H1 (cell line): ENCODE measurements around the gene AP2A1. TPM values are rescaled to one million over a fixed set of nuclear protein-coding genes. Genes with fewer than 3 reads are reported as not detected.

ENCODE experiments used
- CTCF ChIA-PET: fragments of 300-600 bp; sonication (Branson Sonifier 250); formaldehyde crosslinking; loops from one replicate; lab custom pipeline; 2021; ENCODE audit not compliant: partially characterized antibody; lab: Charles Lee
- POLR2A ChIA-PET: fragments of 300-600 bp; sonication (Branson Sonifier 250); formaldehyde crosslinking; loops from one replicate; lab custom pipeline; 2021; ENCODE audit warnings: inconsistent platforms; ENCODE audit not compliant: partially characterized antibody; lab: Charles Lee
- DNase-seq, 2 experiments: peaks; one replicate each; pipeline versions ENCODE4 v3.0.0 to v3.0.0-alpha.2; 2010 to 2022; ENCODE audit warnings: low spot score in 2 of 2, low read depth in 1 of 2, mixed read lengths in 1 of 2
- FAIRE-seq: peaks from 2 replicates; lab custom pipeline; 2011; peaks lifted over from hg19 to GRCh38; lab: Jason Lieb, UNC
- H2AFZ ChIP-seq: 2 replicates; pipeline ENCODE4 v1.8.1; 2012; ENCODE audit warnings: low read length, inconsistent platforms
- H2AK5ac ChIP-seq: 2 replicates; pipeline ENCODE4 v1.6.1; 2013; ENCODE audit warnings: low read depth, low read length
- H2BK120ac ChIP-seq: replicated peaks from 2 replicates; pipeline ENCODE3; 2013; ENCODE audit warnings: low read depth, low read length, inconsistent platforms
- H2BK12ac ChIP-seq: 2 replicates; pipeline ENCODE4 v1.6.1; 2013; ENCODE audit warnings: low read depth, low read length
- H2BK15ac ChIP-seq: 2 replicates; pipeline ENCODE4 v1.6.1; 2013; ENCODE audit warnings: low read length
- H2BK20ac ChIP-seq: 2 replicates; pipeline ENCODE4 v1.6.1; 2013; ENCODE audit warnings: low read length
- H2BK5ac ChIP-seq: 2 replicates; pipeline ENCODE4 v1.6.1; 2013; ENCODE audit warnings: low read depth, low read length
- H3K14ac ChIP-seq: 2 replicates; pipeline ENCODE4 v1.6.1; 2013; ENCODE audit warnings: inconsistent platforms; ENCODE audit not compliant: insufficient read length
- H3K18ac ChIP-seq: 2 replicates; pipeline ENCODE4 v1.6.1; 2013; ENCODE audit warnings: low read length; ENCODE audit errors: extremely low read depth
- H3K23ac ChIP-seq: 2 replicates; pipeline ENCODE4 v1.6.1; 2013; ENCODE audit warnings: inconsistent platforms; ENCODE audit not compliant: insufficient read length
- H3K23me2 ChIP-seq: 2 replicates; pipeline ENCODE4 v1.6.1; 2013; ENCODE audit warnings: low read depth, low read length
- H3K27ac ChIP-seq: 2 replicates; pipeline ENCODE4 v1.6.1; 2011; ENCODE audit warnings: low read depth, low read length, inconsistent platforms
- H3K27me3 ChIP-seq, 4 experiments: replicated peaks in 1 of 4; 1 replicate in 1 of 4; 2 replicates in 3 of 4; pipeline versions ENCODE4 v1.6.1 to v1.8.1; 2011 to 2013; ENCODE audit warnings: low read length in 3 of 4, mild to moderate bottlenecking in 3 of 4, inconsistent platforms in 2 of 4, mixed read lengths in 2 of 4, moderate library complexity in 1 of 4; ENCODE audit not compliant: control insufficient read depth in 3 of 4, insufficient read depth in 3 of 4; ENCODE audit errors: extremely low read depth in 1 of 4
- H3K36me3 ChIP-seq, 4 experiments: 2 replicates each; pipeline versions ENCODE4 v1.6.1 to v1.8.1; 2011 to 2013; ENCODE audit warnings: mild to moderate bottlenecking in 4 of 4, low read length in 3 of 4, moderate library complexity in 2 of 4, control low read depth in 1 of 4, inconsistent platforms in 1 of 4; ENCODE audit not compliant: insufficient read depth in 4 of 4, control insufficient read depth in 2 of 4
- H3K4ac ChIP-seq: replicated peaks from 2 replicates; pipeline ENCODE3; 2013; ENCODE audit warnings: low read length, low read depth, mixed read lengths, inconsistent platforms; ENCODE audit not compliant: insufficient read length
- H3K4me1 ChIP-seq, 4 experiments: replicated peaks in 1 of 4; 1 replicate in 1 of 4; 2 replicates in 3 of 4; pipeline versions ENCODE4 v1.6.1 to v1.8.1; 2011 to 2013; ENCODE audit warnings: low read length in 3 of 4, inconsistent platforms in 2 of 4, mixed read lengths in 1 of 4; ENCODE audit not compliant: insufficient read depth in 4 of 4, control insufficient read depth in 3 of 4
- H3K4me2 ChIP-seq, 2 experiments: 2 replicates each; pipeline versions ENCODE4 v1.6.1 to v1.8.1; 2011 to 2013; ENCODE audit warnings: low read depth in 2 of 2, low read length in 2 of 2, control low read depth in 1 of 2, inconsistent platforms in 1 of 2, mild to moderate bottlenecking in 1 of 2; ENCODE audit not compliant: insufficient read depth in 1 of 2
- H3K4me3 ChIP-seq, 4 experiments: fragments of 200-600, 300-600 bp in 1 of 4; sonication (generic), shearing (Covaris generic), sonication (Bioruptor Twin) in 1 of 4; 2 replicates each; pipeline versions ENCODE4 v1.5.1 to v1.8.1; 2011 to 2016; ENCODE audit warnings: low read length in 4 of 4, low read depth in 3 of 4, control low read depth in 2 of 4, inconsistent platforms in 2 of 4, mild to moderate bottlenecking in 2 of 4, mixed read lengths in 1 of 4, moderate library complexity in 1 of 4; ENCODE audit not compliant: insufficient read depth in 2 of 4; ENCODE audit errors: extremely low read depth in 1 of 4
- H3K56ac ChIP-seq: replicated peaks from 2 replicates; pipeline ENCODE3; 2013; ENCODE audit warnings: low read depth, mild to moderate bottlenecking, mixed read lengths, low read length, inconsistent platforms; ENCODE audit not compliant: insufficient read length
- H3K79me1 ChIP-seq: 2 replicates; pipeline ENCODE4 v1.6.1; 2013; ENCODE audit warnings: low read depth, low read length, control low read depth
- H3K79me2 ChIP-seq, 2 experiments: 2 replicates each; pipeline versions ENCODE4 v1.6.1 to v1.8.1; 2012 to 2013; ENCODE audit warnings: low read length in 2 of 2, mild to moderate bottlenecking in 2 of 2, inconsistent platforms in 1 of 2; ENCODE audit not compliant: insufficient read depth in 2 of 2, control insufficient read depth in 1 of 2
- H3K9ac ChIP-seq, 4 experiments: replicated peaks in 1 of 4; 1 replicate in 1 of 4; 2 replicates in 3 of 4; pipeline versions ENCODE4 v1.6.1 to v1.8.1; 2011 to 2013; ENCODE audit warnings: low read depth in 3 of 4, low read length in 3 of 4, control low read depth in 2 of 4, mild to moderate bottlenecking in 2 of 4, moderate library complexity in 2 of 4, inconsistent platforms in 1 of 4; ENCODE audit errors: extremely low read depth in 1 of 4
- H3K9me3 ChIP-seq, 2 experiments: 2 replicates each; pipeline versions ENCODE4 v1.6.1 to v1.8.1; 2012 to 2013; ENCODE audit warnings: mild to moderate bottlenecking in 2 of 2, moderate library complexity in 2 of 2, control low read depth in 1 of 2, inconsistent platforms in 1 of 2, low read depth in 1 of 2, low read length in 1 of 2, mixed read lengths in 1 of 2; ENCODE audit not compliant: insufficient read depth in 2 of 2
- H4K20me1 ChIP-seq, 2 experiments: replicated peaks in 1 of 2; 2 replicates each; pipeline versions ENCODE3 to v1.8.1; 2011 to 2013; ENCODE audit warnings: inconsistent platforms in 2 of 2, low read length in 2 of 2, mild to moderate bottlenecking in 1 of 2; ENCODE audit not compliant: insufficient read depth in 2 of 2, control insufficient read depth in 1 of 2
- H4K5ac ChIP-seq: 2 replicates; pipeline ENCODE4 v1.6.1; 2013; ENCODE audit warnings: low read length, low read depth, mixed read lengths, inconsistent platforms; ENCODE audit not compliant: insufficient read length
- H4K8ac ChIP-seq: 2 replicates; pipeline ENCODE4 v1.8.0; 2013; ENCODE audit warnings: mild to moderate bottlenecking, moderate library complexity, low read length, inconsistent platforms; ENCODE audit not compliant: insufficient read depth; ENCODE audit errors: extremely low read depth
- H4K91ac ChIP-seq: replicated peaks from 2 replicates; pipeline ENCODE3; 2013; ENCODE audit warnings: low read length, mixed read lengths, inconsistent platforms; ENCODE audit not compliant: insufficient read length
- FOSL1 ChIP-seq: IDR thresholded peaks from 2 replicates; pipeline ENCODE4 v1.6.1; 2011; ENCODE audit warnings: mild to moderate bottlenecking, low read depth, low read length, moderate library complexity; ENCODE audit not compliant: insufficient read depth
- GTF2F1 ChIP-seq: IDR thresholded peaks from 2 replicates; pipeline ENCODE4 v1.6.1; 2012; ENCODE audit warnings: low read depth, low read length, improper control_type of control experiment, borderline replicate concordance
- KDM1A ChIP-seq: fragments of 200-600, 300-600 bp; sonication (generic); IDR thresholded peaks from 2 replicates; pipeline ENCODE4 v1.7.1; 2016; ENCODE audit warnings: mild to moderate bottlenecking, low read length, borderline replicate concordance
- POLR2A ChIP-seq, 2 experiments: IDR thresholded peaks; 1 replicate in 1 of 2; 2 replicates in 1 of 2; pipeline ENCODE4 v1.6.1; 2011; ENCODE audit warnings: low read depth in 2 of 2, low read length in 2 of 2, mild to moderate bottlenecking in 2 of 2; ENCODE audit errors: control extremely low read depth in 1 of 2
- RAD21 ChIP-seq, 2 experiments: IDR thresholded peaks in 1 of 2; conservative IDR thresholded peaks in 1 of 2; 2 replicates each; pipeline ENCODE4 v1.6.1; 2011; ENCODE audit warnings: low read depth in 2 of 2, low read length in 2 of 2, improper control_type of control experiment in 1 of 2, inconsistent platforms in 1 of 2, mild to moderate bottlenecking in 1 of 2, moderate library complexity in 1 of 2
- RXRA ChIP-seq: IDR thresholded peaks from 2 replicates; pipeline ENCODE4 v1.6.1; 2011; ENCODE audit warnings: low read depth, mild to moderate bottlenecking, low read length, moderate library complexity; ENCODE audit not compliant: insufficient read depth
- SIX5 ChIP-seq: IDR thresholded peaks from 2 replicates; pipeline ENCODE4 v1.6.1; 2011; ENCODE audit warnings: mild to moderate bottlenecking, low read depth, low read length
- SP4 ChIP-seq: IDR thresholded peaks from 2 replicates; pipeline ENCODE4 v1.6.1; 2012; ENCODE audit warnings: low read length, inconsistent platforms
- SUZ12 ChIP-seq: fragments of 200-600 bp; sonication (generic); IDR thresholded peaks from 2 replicates; pipeline ENCODE4 v1.6.1; 2012; ENCODE audit warnings: mild to moderate bottlenecking, inconsistent platforms, low read length, moderate library complexity, mixed read lengths
- TEAD4 ChIP-seq: IDR thresholded peaks from 2 replicates; pipeline ENCODE4 v1.6.1; 2012; ENCODE audit warnings: low read depth, low read length, inconsistent platforms, mixed read lengths
- WGBS, 2 experiments: shearing (Covaris generic) in 1 of 2; methylation state at CpG; one replicate each; pipeline versions ENCODE4 v1.1.6 to v1.1.7; 2013 to 2015; ENCODE audit warnings: low lambda C conversion rate in 2 of 2, mixed read lengths in 2 of 2, inconsistent platforms in 1 of 2, low coverage in 1 of 2, missing lambda C conversion rate in 1 of 2; ENCODE audit not compliant: insufficient replicate concordance in 2 of 2, insufficient coverage in 1 of 2, insufficient read length in 1 of 2; ENCODE audit errors: extremely low coverage in 1 of 2, missing lambda C conversion rate in 1 of 2; 5-methylcytosine and 5-hydroxymethylcytosine counted together
- polyA plus RNA-seq, 7 experiments: library from polyadenylated mRNA; depleted of rRNA in 3 of 7; stranded (reverse) in 5 of 7; unstranded in 2 of 7; fragments of >200 nt in 5 of 7; fragments of 200-250 nt in 2 of 7; gene quantifications; 1 replicate in 5 of 7; 2 replicates in 1 of 7; 4 replicates in 1 of 7; pipeline versions ENCODE4 v1.2.1 to v1.2.3, GENCODE V29; 2011 to 2013; ENCODE audit warnings: missing spikeins in 2 of 7, mixed read lengths in 2 of 7
- total RNA-seq: library from RNA; stranded (reverse); fragmentation: NEBNext Ultra II Directional; extraction: Animal tissue kit (Norgen Biotek cat#: 25700); gene quantifications from 2 replicates; pipeline ENCODE4 v1.2.1, GENCODE V29; 2021
- TF ChIP-seq, protein P1 (sequence below): IDR thresholded peaks from 2 replicates; pipeline ENCODE4 v1.6.1; 2012; ENCODE audit warnings: inconsistent platforms

AP2A1 gene
- total and polyA plus RNA-seq, 2 of the 8 experiments (the other 6 are each of a cell fraction or from before 2014, with no cell fraction given), result 105 to 106 TPM

DNA sequence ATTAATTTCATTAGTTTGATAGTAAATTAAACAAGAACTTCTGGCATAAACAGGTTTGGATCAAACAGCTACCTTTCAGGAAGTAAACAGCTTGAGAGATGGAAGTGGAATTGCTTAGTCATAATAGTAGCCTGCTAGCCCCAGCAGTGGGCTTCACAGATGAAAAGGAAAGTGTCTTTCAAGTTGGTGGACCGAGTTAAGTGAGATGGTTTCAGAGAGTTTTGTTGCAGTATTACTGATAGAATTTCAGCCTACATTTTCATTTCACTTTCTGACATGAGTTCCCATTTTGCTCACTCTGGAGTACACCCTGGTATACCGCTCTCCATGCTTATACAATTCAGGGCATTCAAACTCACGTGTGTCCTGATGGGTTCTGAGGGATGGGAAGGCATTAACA, 82.1 kb downstream of the AP2A1 start:
- ChIA-PET POLR2A (interaction anchor here (1.0 to 12.4 kb wide), 8 partner anchors 12 to 219 kb away, joined by 3 to 247 read pairs (median 4); partner anchors contain the start of genes FUZ and PNKP), CTCF (interaction anchor here (1.1 to 1.7 kb wide), 3 partner anchors 9 to 48 kb away, joined by 3 to 5 read pairs (median 4); no protein-coding TSS in a partner anchor)
- peaks cover 18% of the 10 kb centered on the region for H3K79me1 ChIP-seq
- peaks cover 17 to 22% of the 10 kb centered on the region in 2 experiments for H3K79me2 ChIP-seq
- no peak overlapping the region for H3K56ac ChIP-seq
- no peak overlapping the region for H3K4me2 ChIP-seq
- H3K9me3 ChIP-seq, result no peaks in the 10 kb centered on the region
- H3K23me2 ChIP-seq, result peaks cover 10% of the 10 kb centered on the region; the same call in 1 of the 2 replicates
- FAIRE-seq (no peak), DNase-seq (no peak)
- no peak overlapping the region for H2BK20ac ChIP-seq
- no peak overlapping the region for H3K27ac ChIP-seq
- no peak overlapping the region for H2AK5ac ChIP-seq
- no peak overlapping the region for H3K4ac ChIP-seq
- H3K27me3 ChIP-seq, result no peaks in the 10 kb centered on the region; a peak in 1 of 7 replicates
- H3K4me3 ChIP-seq, result no peak overlapping the region
- H3K23ac ChIP-seq, result no peak overlapping the region
- no peak overlapping the region for H3K9ac ChIP-seq
- H3K18ac ChIP-seq, result no peak overlapping the region
- H2BK5ac ChIP-seq, result no peak overlapping the region
- no peak overlapping the region for H2BK120ac ChIP-seq
- no peak overlapping the region for H3K14ac ChIP-seq
- 94% methylated on average over 3 of the region's 3 CpGs; no CpG with 5 or more reads in 1 of the 2 experiments for WGBS, 2 experiments
- H4K8ac ChIP-seq, result no peak overlapping the region
- H2AFZ ChIP-seq, result no peak overlapping the region
- no peak overlapping the region for H2BK15ac ChIP-seq
- no peak overlapping the region for H2BK12ac ChIP-seq
- H4K20me1 ChIP-seq, result peaks cover 15 to 20% of the 10 kb centered on the region in 2 experiments
- H3K4me1 ChIP-seq, result peaks cover 3 to 9% (median 6%) of the 10 kb centered on the region in 4 experiments
- peaks cover 0 to 7% (median 1%) of the 10 kb centered on the region in 4 experiments; a peak in 2 of 8 replicates for H3K36me3 ChIP-seq
- H4K5ac ChIP-seq, result no peak overlapping the region
- no peak overlapping the region for H4K91ac ChIP-seq
- TF ChIP-seq FOSL1 (no peak), GTF2F1 (no peak), KDM1A (no peak), SUZ12 (no peak), POLR2A (IDR thresholded peaks at IDR 0.05; ENCODE audit: control extremely low read depth in 1 of 2, low read depth in 2 of 2, low read length in 2 of 2) (no peak), RAD21 (IDR thresholded peaks at IDR 0.05 in 1 of 2, conservative IDR thresholded peaks at IDR 0.05 in 1 of 2; ENCODE audit: low read depth in 2 of 2, low read length in 2 of 2) (no peak), SP4 (no peak), RXRA (no peak), TEAD4 (no peak), SIX5 (no peak)
- TF ChIP-seq, protein P1, sequence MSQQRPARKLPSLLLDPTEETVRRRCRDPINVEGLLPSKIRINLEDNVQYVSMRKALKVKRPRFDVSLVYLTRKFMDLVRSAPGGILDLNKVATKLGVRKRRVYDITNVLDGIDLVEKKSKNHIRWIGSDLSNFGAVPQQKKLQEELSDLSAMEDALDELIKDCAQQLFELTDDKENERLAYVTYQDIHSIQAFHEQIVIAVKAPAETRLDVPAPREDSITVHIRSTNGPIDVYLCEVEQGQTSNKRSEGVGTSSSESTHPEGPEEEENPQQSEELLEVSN, result no peak
